Spleen (tissue), 11 donors: ENCODE data around the gene FAIM2. TPM values are rescaled to one million over a fixed set of nuclear protein-coding genes. Genes with fewer than 3 reads are reported as not detected.

ENCODE experiments used
- DNase-seq: peaks from one replicate; pipeline ENCODE4 v3.0.0-alpha.2; 2020
- H3K27ac ChIP-seq, 8 donors: fragments of 200-600 bp; sonication (generic) in 7 of 8; 1 replicate in 4 of 8; 2 replicates in 4 of 8; pipeline versions ENCODE4 v1.5.0 to v1.8.0; 2016 to 2021; ENCODE audit warnings: inconsistent platforms in 4 of 8, mild to moderate bottlenecking in 4 of 8, moderate library complexity in 1 of 8
- H3K27me3 ChIP-seq, 7 donors: fragments of 200-600 bp; sonication (generic) in 6 of 7; replicated peaks in 1 of 7; 1 replicate in 4 of 7; 2 replicates in 3 of 7; pipeline versions ENCODE4 v1.5.0 to v1.8.0; 2016 to 2021; ENCODE audit warnings: inconsistent platforms in 3 of 7, mild to moderate bottlenecking in 1 of 7
- H3K36me3 ChIP-seq, 6 donors: fragments of 200-600 bp; sonication (generic) in 5 of 6; 1 replicate in 4 of 6; 2 replicates in 2 of 6; pipeline versions ENCODE4 v1.5.0 to v1.8.0; 2016 to 2021; ENCODE audit warnings: inconsistent platforms in 2 of 6
- H3K4me1 ChIP-seq, 6 donors: fragments of 200-600 bp; sonication (generic) in 5 of 6; 1 replicate in 3 of 6; 2 replicates in 3 of 6; pipeline versions ENCODE4 v1.5.0 to v1.8.0; 2016 to 2021; ENCODE audit warnings: inconsistent platforms in 3 of 6
- H3K4me3 ChIP-seq, 8 donors: fragments of 200-600 bp; sonication (generic) in 7 of 8; 1 replicate in 4 of 8; 2 replicates in 4 of 8; pipeline versions ENCODE4 v1.5.0 to v1.8.0; 2016 to 2021; ENCODE audit warnings: inconsistent platforms in 4 of 8, mild to moderate bottlenecking in 4 of 8, moderate library complexity in 2 of 8
- H3K9me3 ChIP-seq, 8 donors: fragments of 200-600 bp; sonication (generic) in 7 of 8; 1 replicate in 4 of 8; 2 replicates in 4 of 8; pipeline versions ENCODE4 v1.5.0 to v1.8.0; 2016 to 2021; ENCODE audit warnings: inconsistent platforms in 4 of 8
- CTCF ChIP-seq, 11 experiments: fragments of 200-600 bp in 7 of 11; fragments of 450-650 bp in 4 of 11; sonication (generic) in 4 of 11; IDR thresholded peaks in 8 of 11; conservative IDR thresholded peaks in 3 of 11; 1 replicate in 7 of 11; 2 replicates in 4 of 11; pipeline versions ENCODE4 v1.4.0 to v1.8.0; 2016 to 2021; ENCODE audit warnings: antibody characterized with exemption in 11 of 11, inconsistent platforms in 4 of 11, mild to moderate bottlenecking in 1 of 11
- POLR2A ChIP-seq, 3 donors: fragments of 450-650 bp; IDR thresholded peaks; one replicate each; pipeline ENCODE4 v1.5.1; 2017; ENCODE audit warnings: antibody characterized with exemption in 3 of 3, mild to moderate bottlenecking in 1 of 3
- POLR2AphosphoS5 ChIP-seq, 3 donors: sonication (generic); formaldehyde crosslinking; IDR thresholded peaks; one replicate each; pipeline ENCODE4 v1.5.1; 2017; ENCODE audit warnings: antibody characterized with exemption in 3 of 3
- WGBS, 5 donors: extraction: QIAGEN DNeasy Blood & Tissue Kit in 3 of 5; methylation state at CpG; one replicate each; pipeline versions ENCODE4 v1.1.5 to v1.1.7; 2013 to 2018; 5-methylcytosine and 5-hydroxymethylcytosine counted together
- intact Hi-C: fragments of 100-400 bp; cut with DNase I; formaldehyde crosslinking; loops from one replicate; pipeline ENCODE4 v1.15.0; 2023; ENCODE audit warnings: low total_unique reads
- polyA plus RNA-seq, 3 donors: library from polyadenylated mRNA; stranded (reverse); fragments of 200-250 nt; gene quantifications; one replicate each; pipeline ENCODE4 v1.2.1, GENCODE V29; 2013
- total RNA-seq, 7 donors: library from RNA; depleted of rRNA in 3 of 7; stranded (reverse); fragments of >200 nt in 3 of 7; fragmentation: NEBNext Ultra II Directional in 4 of 7; extraction: Animal tissue kit (Norgen Biotek cat#: 25700) in 4 of 7; gene quantifications; one replicate each; pipeline versions ENCODE4 v1.1.0 to v1.2.1, GENCODE V29; 2016 to 2021
- donor health status: healthy with polysubstance abuse.
- donor health status: DM: no; HTN: no; CAD: no; lungs with moderate emphysema.
- donor health status: DM: no; HTN: no; CAD: no.
- donor health status: Bipolar disorder and iron deficiency.
- donor health status: healthy.
- donor health status: DM: no; HTN: no; CAD: no.
- donor health status: DM: yes; HTN: yes; CAD: no.

Gene FAIM2
- total and polyA plus RNA-seq, 10 donors, result 0.04 to 3.2 (median 0.47) TPM; not detected in 1

DNA sequence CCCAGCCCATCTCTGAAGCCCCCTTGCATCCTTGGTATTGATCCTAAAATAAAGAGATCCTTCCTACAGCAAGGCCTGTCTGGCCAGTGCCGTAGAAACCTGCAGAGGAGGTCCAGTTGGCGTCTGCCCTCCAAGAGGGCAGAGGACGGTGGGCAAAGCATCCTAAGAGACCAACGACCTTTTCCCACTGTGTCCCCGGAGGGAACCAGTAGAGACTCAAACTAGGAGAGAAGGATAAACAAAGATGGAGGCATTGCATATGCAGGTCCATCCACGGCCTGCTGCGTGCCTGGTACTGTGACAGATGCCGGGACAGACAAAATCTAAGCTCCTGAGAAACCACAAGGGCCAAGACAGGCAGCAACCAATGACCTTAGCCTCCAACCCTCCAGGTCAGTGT lies 79.3 kb downstream of the FAIM2 start:
- intact Hi-C loops, result no loop called here
- Histone ChIP-seq H3K27me3 (no peaks in the 10 kb centered on the region), H3K4me3 (no peak overlapping the region), H3K9me3 (no peaks in the 10 kb centered on the region), H3K36me3 (peaks cover 0 to 11% (median 0%) of the 10 kb centered on the region in 6 donors), H3K27ac (peak overlapping the region in 6 of 8 donors; percentile 21 to 93 (median 80)), H3K4me1 (peaks cover 25 to 89% (median 62%) of the 10 kb centered on the region in 6 donors)
- WGBS, 5 donors, result 87 to 98% (median 93%) methylated on average over 8 of the region's 8 CpGs
- no peak for TF ChIP-seq POLR2AphosphoS5 (IDR thresholded peaks at IDR 0.05)
- no peak for TF ChIP-seq POLR2A (IDR thresholded peaks at IDR 0.05)
- no peak for TF ChIP-seq CTCF (IDR thresholded peaks at IDR 0.05 in 8 of 11, conservative IDR thresholded peaks at IDR 0.05 in 3 of 11)
- DNase-seq, result no peak

DNA sequence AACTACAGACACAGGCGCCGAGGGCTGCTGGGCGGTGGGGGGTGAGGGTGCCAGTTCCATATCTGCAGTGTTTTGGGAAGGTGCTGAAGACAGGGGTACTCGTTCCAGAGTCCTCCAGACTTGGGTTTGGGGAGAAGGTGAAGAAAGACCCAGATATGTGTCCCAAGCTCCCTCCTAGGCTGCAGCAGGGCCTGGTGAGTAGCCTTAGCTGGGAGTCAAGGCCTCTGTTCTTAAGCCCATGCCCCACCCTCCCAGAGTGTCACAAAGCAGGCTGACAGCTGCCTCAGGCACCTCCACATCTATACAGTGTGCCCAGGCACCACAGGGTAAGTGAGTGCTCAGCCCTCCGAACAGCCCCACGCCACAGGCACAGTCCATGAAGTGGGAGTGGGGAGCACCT lies 79.7 kb downstream of the FAIM2 start:
- Histone ChIP-seq H3K4me1 (peaks cover 21 to 87% (median 60%) of the 10 kb centered on the region in 6 donors), H3K36me3 (peaks cover 0 to 11% (median 0%) of the 10 kb centered on the region in 6 donors), H3K9me3 (no peaks in the 10 kb centered on the region), H3K4me3 (no peak overlapping the region), H3K27me3 (no peaks in the 10 kb centered on the region), H3K27ac (peak overlapping the region in 3 of 8 donors; percentile 91 to 93 (median 92))
- intact Hi-C loops, result no loop called here
- DNase-seq, result no peak
- 89 to 97% (median 95%) methylated on average over 6 of the region's 6 CpGs for WGBS, 5 donors
- TF ChIP-seq POLR2A (IDR thresholded peaks at IDR 0.05), result no peak
- TF ChIP-seq POLR2AphosphoS5 (IDR thresholded peaks at IDR 0.05), result no peak
- TF ChIP-seq CTCF (IDR thresholded peaks at IDR 0.05 in 8 of 11, conservative IDR thresholded peaks at IDR 0.05 in 3 of 11), result no peak

DNA sequence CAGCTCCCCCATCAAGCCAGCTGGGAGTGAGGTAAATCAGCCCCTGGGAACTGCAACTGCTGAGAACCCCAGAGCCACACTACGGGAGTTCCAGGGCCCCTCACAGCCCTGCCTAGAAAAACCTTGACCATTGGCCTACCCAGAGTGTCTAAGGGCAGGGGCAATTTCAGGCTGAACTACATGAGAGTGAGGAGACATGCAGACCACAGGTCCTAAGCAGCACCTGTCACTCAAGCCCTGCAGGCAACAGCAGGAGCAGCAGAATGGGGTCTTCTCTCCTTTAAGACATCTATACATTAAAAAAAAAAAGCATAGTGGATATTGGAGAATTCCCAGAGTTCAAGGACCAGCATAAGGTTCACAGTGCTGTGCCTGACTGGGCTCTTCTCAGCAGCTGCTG lies 80.3 kb downstream of the FAIM2 start:
- no peak for DNase-seq
- Histone ChIP-seq H3K9me3 (no peaks in the 10 kb centered on the region), H3K4me3 (no peak overlapping the region), H3K4me1 (peaks cover 18 to 82% (median 55%) of the 10 kb centered on the region in 6 donors), H3K27me3 (no peaks in the 10 kb centered on the region), H3K36me3 (peaks cover 0 to 11% (median 0%) of the 10 kb centered on the region in 6 donors), H3K27ac (no peak overlapping the region)
- intact Hi-C loops, result no loop called here
- TF ChIP-seq POLR2A (IDR thresholded peaks at IDR 0.05) (no peak), CTCF (IDR thresholded peaks at IDR 0.05 in 8 of 11, conservative IDR thresholded peaks at IDR 0.05 in 3 of 11) (no peak), POLR2AphosphoS5 (IDR thresholded peaks at IDR 0.05) (no peak)
- 78 to 100% (median 90%) methylated on average over 1 of the region's 1 CpG; no CpG with 5 or more reads in 1 of the 5 donors for WGBS, 5 donors

GRCh38 chr12:49821373-49822287 lies 82.1 kb downstream of the FAIM2 start:
- no peaks in the 10 kb centered on the region for H3K27me3 ChIP-seq
- peaks cover 0 to 16% (median 0%) of the 10 kb centered on the region in 6 donors for H3K36me3 ChIP-seq
- DNase-seq, result no peak
- intact Hi-C loops, result no loop called here
- H3K9me3 ChIP-seq, result no peaks in the 10 kb centered on the region
- WGBS, 5 donors, result 84 to 89% (median 87%) methylated on average over 10 of the region's 10 CpGs
- H3K4me1 ChIP-seq, result peaks cover 10 to 70% (median 43%) of the 10 kb centered on the region in 6 donors
- peak overlapping the region in 1 of 8 donors; percentile 29 for H3K27ac ChIP-seq
- no peak for TF ChIP-seq POLR2AphosphoS5 (IDR thresholded peaks at IDR 0.05)
- H3K4me3 ChIP-seq, result no peak overlapping the region
